Skin epidermis (tissue), 12 donors: ENCODE measurements around the gene PDE1A.

Experiments
- H3K27ac ChIP-seq, 21 experiments: fragments of 200-600 bp; sonication (generic) in 11 of 21; one replicate each; pipeline ENCODE4 v1.5.0; 2020; ENCODE audit warnings: mild to moderate bottlenecking in 3 of 21, inconsistent platforms in 2 of 21, moderate library complexity in 2 of 21
- H3K4me3 ChIP-seq, 7 experiments: fragments of 200-600 bp; sonication (generic) in 2 of 7; one replicate each; pipeline ENCODE4 v1.5.0; 2020; ENCODE audit warnings: inconsistent platforms in 2 of 7, mild to moderate bottlenecking in 2 of 7, moderate library complexity in 1 of 7

Gene PDE1A

DNA sequence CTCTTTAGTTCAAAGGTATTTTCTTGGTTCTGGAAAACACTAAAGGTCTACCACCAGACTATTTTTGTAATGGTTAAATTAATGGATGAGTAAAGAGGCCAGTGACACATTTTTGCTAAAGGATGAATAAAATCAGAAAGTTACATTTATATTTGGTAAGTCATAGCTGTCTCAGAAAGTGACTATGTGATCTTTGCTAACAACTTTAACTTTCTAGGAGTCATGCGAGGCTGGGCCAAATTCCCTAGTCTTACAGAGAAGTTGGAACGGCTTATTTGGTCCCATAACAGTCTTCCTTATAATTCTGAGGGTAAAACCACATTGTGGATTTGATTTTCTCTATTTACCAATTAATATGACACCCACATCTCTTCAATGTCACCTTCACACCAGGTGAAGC, 198.1 kb downstream of the PDE1A start:
- Histone ChIP-seq H3K27ac (no peak overlapping the region), H3K4me3 (no peak overlapping the region)

DNA sequence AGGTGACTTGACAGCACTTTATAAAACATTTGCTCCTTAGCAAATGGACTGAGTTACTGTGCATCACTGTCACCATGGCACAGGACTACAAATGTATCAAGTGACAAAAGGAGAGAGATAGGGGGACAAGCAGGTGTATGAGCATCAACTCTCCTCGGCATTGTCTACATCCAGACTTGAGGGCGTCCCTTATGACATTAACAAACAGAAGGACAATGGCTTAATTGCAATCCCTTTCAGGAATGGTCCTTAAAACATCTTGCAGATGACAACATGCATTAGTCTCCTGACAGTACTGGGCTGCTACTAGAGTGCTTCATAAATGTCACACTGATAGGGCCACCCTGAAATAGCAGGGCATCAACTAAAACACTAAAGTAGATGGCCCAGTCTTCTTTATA, 198.8 kb downstream of the PDE1A start:
- no peak overlapping the region for H3K27ac ChIP-seq
- H3K4me3 ChIP-seq, result no peak overlapping the region

GRCh38 chr2:182226807-182227206, 200.0 kb downstream of the PDE1A start:
- Histone ChIP-seq H3K4me3 (no peak overlapping the region), H3K27ac (no peak overlapping the region)

GRCh38 chr2:182224669-182225068, 202.2 kb downstream of the PDE1A start:
- Histone ChIP-seq H3K4me3 (no peak overlapping the region), H3K27ac (no peak overlapping the region)

DNA sequence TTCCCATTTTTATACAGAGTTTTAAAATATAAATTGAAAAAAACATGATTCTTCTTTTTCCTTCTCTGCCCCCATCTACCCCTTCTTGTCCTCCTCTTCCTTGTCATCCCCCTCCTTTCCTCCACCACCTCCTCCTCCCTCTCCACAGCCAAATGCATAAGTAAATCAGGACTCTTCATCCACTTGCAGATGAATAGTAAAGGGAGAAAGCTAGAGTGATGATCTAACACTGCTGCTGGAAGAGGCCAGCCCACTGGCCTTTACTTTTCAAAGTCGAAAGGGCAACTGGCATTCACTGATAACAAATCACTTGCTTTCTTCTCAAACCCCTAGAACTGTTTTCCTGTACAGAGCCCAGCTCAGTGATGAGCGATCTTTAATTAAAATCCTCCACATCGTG, 205.8 kb downstream of the PDE1A start:
- Histone ChIP-seq H3K27ac (no peak overlapping the region), H3K4me3 (no peak overlapping the region)

GRCh38 chr2:182220335-182220734, 206.5 kb downstream of the PDE1A start:
- no peak overlapping the region for H3K27ac ChIP-seq
- H3K4me3 ChIP-seq, result no peak overlapping the region

DNA sequence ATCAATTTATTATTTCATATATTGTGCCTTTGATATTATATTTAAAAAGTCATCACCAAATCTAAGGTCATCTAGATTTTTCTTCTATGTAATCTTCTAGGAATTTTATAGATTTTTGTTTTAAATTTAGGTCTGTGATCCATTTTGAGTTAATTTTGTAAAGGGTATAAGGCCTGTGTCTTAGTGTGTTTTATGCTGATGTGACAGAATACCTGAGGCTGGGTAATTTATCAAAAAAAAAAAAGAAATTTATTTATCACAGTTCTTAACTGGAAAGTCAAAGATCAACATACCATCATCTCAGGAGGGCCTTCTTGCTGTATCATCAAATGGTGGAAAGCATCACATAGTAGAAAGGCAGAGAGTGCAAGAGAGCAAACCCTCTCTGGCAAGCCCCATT, 216.2 kb downstream of the PDE1A start:
- no peak overlapping the region for H3K4me3 ChIP-seq
- H3K27ac ChIP-seq, result no peak overlapping the region

DNA sequence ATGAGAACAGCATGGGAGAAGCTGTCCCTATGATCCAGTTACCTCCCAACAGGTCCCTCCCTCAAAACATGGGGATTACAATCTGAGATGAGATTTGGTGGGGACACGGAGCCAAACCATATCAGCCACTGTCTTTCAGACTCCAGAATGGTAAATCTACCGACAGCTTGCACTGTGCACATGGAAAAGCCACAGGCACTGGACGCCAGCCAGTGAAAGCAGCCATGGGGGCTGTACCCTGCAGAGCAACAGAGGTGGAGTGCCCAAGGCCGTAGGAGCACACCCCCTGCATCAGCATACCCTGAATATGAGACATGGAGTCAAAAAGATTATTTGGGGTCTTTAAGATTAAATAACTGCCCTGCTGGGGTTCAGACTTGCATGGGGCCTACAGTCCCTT, 218.4 kb downstream of the PDE1A start:
- no peak overlapping the region for H3K27ac ChIP-seq
- no peak overlapping the region for H3K4me3 ChIP-seq

GRCh38 chr2:182207049-182207746, 219.6 kb downstream of the PDE1A start:
- Histone ChIP-seq H3K27ac (no peak overlapping the region), H3K4me3 (no peak overlapping the region)

- H3K27ac ChIP-seq, result no peak overlapping the region
- no peak overlapping the region for H3K4me3 ChIP-seq
Observed at GRCh38 chr2:182197529-182197928, 229.3 kb downstream of the PDE1A start.

GRCh38 chr2:182193291-182193690, 233.5 kb downstream of the PDE1A start:
- no peak overlapping the region for H3K27ac ChIP-seq
- no peak overlapping the region for H3K4me3 ChIP-seq

DNA sequence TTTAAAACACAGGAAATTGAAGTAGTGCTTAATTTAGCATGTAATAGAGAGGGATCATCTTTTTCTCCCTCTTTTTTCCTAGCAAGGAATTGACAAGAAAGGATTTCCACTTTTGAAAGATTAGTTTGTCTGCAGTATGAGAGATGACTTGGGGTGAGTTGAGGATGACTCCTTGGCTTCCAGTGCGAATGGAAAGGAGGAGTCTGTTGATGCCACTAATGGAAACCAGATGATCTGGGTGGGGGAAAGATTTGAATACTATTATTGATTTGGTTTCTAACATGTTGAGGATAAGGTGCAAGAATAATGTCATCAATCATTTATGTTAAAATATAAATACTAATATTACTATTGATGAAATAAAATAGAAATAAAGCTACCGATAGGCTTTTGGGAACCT, 235.8 kb downstream of the PDE1A start:
- Histone ChIP-seq H3K27ac (no peak overlapping the region), H3K4me3 (no peak overlapping the region)

- Histone ChIP-seq H3K27ac (no peak overlapping the region), H3K4me3 (no peak overlapping the region)
Observed at GRCh38 chr2:182187130-182187529, 239.7 kb downstream of the PDE1A start.

DNA sequence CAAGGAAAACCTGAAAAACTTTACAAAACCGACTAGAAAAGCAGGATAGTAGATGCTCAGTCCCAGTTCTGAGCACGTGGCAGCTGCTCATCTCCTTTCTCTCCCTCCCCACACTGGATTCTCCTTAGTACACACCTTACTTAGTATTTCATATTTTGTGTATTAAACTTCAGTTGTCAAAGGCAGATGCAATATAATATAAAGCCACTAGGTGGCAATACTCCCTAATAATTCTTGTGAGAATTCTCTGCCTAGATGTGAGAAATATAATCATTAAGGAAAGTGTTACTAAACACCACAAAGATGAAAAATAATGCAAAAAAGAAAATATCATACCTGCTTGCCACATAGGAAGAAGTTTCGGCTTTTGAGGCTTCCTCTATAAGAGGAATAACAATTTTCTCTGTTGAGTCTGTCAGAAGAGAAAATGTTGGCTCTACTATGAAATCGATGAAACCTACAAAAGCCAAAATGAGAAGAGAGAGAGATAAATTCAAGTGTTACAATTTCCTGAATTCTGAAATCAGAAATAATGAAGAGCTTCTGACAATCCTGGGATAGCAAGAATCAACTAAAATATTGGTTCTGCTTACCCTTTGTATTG, 240.6 kb downstream of the PDE1A start:
- H3K4me3 ChIP-seq, result no peak overlapping the region
- no peak overlapping the region for H3K27ac ChIP-seq

GRCh38 chr2:182182436-182182835, 244.4 kb downstream of the PDE1A start:
- no peak overlapping the region for H3K4me3 ChIP-seq

GRCh38 chr2:182181381-182181780, 245.5 kb downstream of the PDE1A start:
- Histone ChIP-seq H3K4me3 (no peak overlapping the region), H3K27ac (no peak overlapping the region)

More at GRCh38 chr2:182182436-182182835, 244.4 kb downstream of the PDE1A start:
- no peak overlapping the region for H3K27ac ChIP-seq

DNA sequence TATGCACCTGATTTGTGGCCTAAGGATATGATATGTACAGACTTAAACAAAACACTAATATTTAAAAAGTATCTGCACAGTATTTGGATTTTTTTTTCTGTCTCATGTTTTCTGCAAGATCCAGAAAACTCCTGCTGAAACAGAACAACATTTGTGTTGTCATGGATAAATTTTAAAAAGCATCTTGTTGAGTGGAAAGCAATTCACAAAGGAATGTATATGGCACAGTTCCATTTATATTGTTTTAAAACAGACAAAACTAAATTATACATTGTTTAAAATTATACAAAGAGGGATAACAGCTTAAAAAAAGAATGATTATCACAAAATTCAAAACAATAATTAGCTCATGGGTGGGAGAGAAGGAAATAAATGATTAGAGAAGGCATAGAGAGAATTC, 247.7 kb downstream of the PDE1A start:
- Histone ChIP-seq H3K27ac (no peak overlapping the region), H3K4me3 (no peak overlapping the region)

- Histone ChIP-seq H3K27ac (no peak overlapping the region), H3K4me3 (no peak overlapping the region)
Observed at GRCh38 chr2:182173944-182174622, 252.8 kb downstream of the PDE1A start.

DNA sequence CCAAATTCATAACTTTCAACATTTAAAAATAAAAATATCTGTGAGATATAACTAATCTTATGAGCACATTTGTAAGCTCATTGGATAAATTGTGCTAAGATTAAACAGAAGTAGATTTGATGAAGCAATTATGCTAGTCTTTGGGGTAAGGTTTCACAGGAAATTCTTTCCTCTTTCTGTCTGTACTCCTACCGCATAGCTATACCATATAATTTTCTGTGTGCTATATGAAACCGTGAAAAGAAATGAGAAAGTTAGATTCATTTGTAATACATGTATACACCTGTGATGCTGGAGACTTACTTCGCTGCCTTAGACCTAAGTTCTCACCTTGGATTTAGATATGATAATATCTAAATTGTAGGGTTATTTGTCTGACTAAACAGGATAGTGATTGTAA, 256.5 kb downstream of the PDE1A start:
- Histone ChIP-seq H3K27ac (no peak overlapping the region), H3K4me3 (no peak overlapping the region)

DNA sequence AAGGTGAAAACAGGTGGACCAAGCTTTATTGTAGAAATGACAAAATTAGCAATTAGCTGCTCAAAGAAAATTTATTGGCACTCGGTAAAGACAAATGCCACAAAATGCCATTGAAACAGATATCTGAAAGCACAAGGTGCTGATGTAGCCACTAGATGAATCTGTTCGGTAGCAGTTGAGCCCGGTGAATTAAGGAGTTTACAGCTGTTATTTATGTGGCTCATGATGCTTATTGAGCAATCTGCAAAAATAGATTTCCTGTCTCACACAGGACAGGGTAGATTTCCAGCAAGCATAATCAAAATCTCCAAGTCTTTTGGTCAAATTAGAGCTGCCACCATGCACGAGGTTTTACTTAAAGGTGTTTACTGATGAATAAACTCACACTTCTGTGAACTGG, 259.0 kb downstream of the PDE1A start:
- Histone ChIP-seq H3K27ac (no peak overlapping the region), H3K4me3 (no peak overlapping the region)

DNA sequence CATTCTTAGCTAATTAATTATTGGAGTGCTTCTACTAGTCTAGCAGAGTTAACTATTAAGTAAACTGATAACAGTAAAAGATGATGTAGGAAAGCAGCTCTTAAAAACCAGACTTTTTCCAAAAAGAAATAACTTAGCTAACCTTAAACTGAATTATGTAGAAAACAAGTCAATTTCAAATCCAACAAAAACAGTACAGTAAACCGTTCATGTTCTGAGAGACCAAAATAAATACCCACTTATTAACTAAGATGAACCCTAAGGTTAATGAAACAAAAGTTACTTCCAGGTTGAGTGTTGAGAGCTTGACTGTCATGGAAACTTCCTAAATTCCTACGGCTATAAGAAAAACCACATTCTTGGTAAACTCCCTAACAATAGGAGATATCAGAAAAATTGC, 260.0 kb downstream of the PDE1A start:
- Histone ChIP-seq H3K27ac (no peak overlapping the region), H3K4me3 (no peak overlapping the region)
